Heart right ventricle (tissue), 16 donors: ENCODE data around the gene ELK3. TPM values are rescaled to one million over a fixed set of nuclear protein-coding genes. Genes with fewer than 3 reads are reported as not detected.

Source experiments
- ATAC-seq, 8 donors: fragments of 200-7000 bp; cut with Tn5 transposase; one replicate each; pipeline ENCODE4 v1.9.1; 2020; ENCODE audit warnings: mild to moderate bottlenecking in 8 of 8, moderate library complexity in 8 of 8, moderate number of reproducible peaks in 1 of 8
- DNase-seq, 2 donors: peaks; one replicate each; pipeline ENCODE4 v3.0.0-alpha.2; 2020
- H3K27ac ChIP-seq, 10 donors: fragments of 200-600 bp; sonication (generic) in 2 of 10; one replicate each; pipeline versions ENCODE4 v1.5.0 to v1.8.0; 2020 to 2022; ENCODE audit warnings: mild to moderate bottlenecking in 3 of 10
- H3K27me3 ChIP-seq, 7 donors: fragments of 200-600 bp; one replicate each; pipeline ENCODE4 v1.8.0; 2021 to 2022; ENCODE audit warnings: mild to moderate bottlenecking in 2 of 7
- H3K36me3 ChIP-seq, 9 donors: fragments of 200-600 bp; sonication (generic) in 1 of 9; one replicate each; pipeline versions ENCODE4 v1.5.0 to v1.8.0; 2020 to 2022; ENCODE audit warnings: mild to moderate bottlenecking in 2 of 9
- H3K4me1 ChIP-seq, 9 donors: fragments of 200-600 bp; sonication (generic) in 1 of 9; one replicate each; pipeline versions ENCODE4 v1.5.0 to v1.8.0; 2020 to 2022; ENCODE audit warnings: mild to moderate bottlenecking in 4 of 9
- H3K4me3 ChIP-seq, 10 donors: fragments of 200-600 bp; sonication (generic) in 2 of 10; one replicate each; pipeline versions ENCODE4 v1.5.0 to v1.8.0; 2020 to 2022; ENCODE audit warnings: mild to moderate bottlenecking in 7 of 10, moderate library complexity in 2 of 10
- H3K9me3 ChIP-seq, 11 donors: fragments of 200-600 bp in 10 of 11; sonication (generic) in 2 of 11; one replicate each; pipeline versions ENCODE4 v1.5.0 to v1.8.0; 2013 to 2022; ENCODE audit warnings: mild to moderate bottlenecking in 2 of 11, control low read depth in 1 of 11, moderate library complexity in 1 of 11
- WGBS, 2 donors: extraction: QIAGEN DNeasy Blood & Tissue Kit; methylation state at CpG; one replicate each; pipeline ENCODE4 v1.1.7; 2013; ENCODE audit warnings: inconsistent platforms in 1 of 2; 5-methylcytosine and 5-hydroxymethylcytosine counted together
- intact Hi-C, 10 donors: fragments of 100-400 bp; cut with DNase I; formaldehyde crosslinking; loops; one replicate each; pipeline versions ENCODE4 v1.11.1 to v1.14.2; 2022
- long read RNA-seq, 3 donors: library from polyadenylated mRNA; unstranded; transcript quantifications; one replicate each; pipeline ENCODE4 v2.0.0, GENCODE V29; 2020 to 2021
- polyA plus RNA-seq, 2 donors: library from polyadenylated mRNA; stranded (reverse); fragments of 200-250 nt; gene quantifications; one replicate each; pipeline ENCODE4 v1.2.3, GENCODE V29; 2013
- total RNA-seq, 10 donors: library from RNA; stranded (reverse); fragmentation: NEBNext Ultra II Directional in 3 of 10; extraction: Animal tissue kit (Norgen Biotek cat#: 25700) in 3 of 10; gene quantifications; one replicate each; pipeline versions ENCODE4 v1.2.1 to v1.2.4, GENCODE V29; 2021 to 2023
- TF ChIP-seq, protein P1 (sequence below), 9 donors: fragments of 200-600 bp; sonication (generic) in 2 of 9; IDR thresholded peaks; one replicate each; pipeline versions ENCODE4 v1.5.0 to v1.8.0; 2021 to 2022; ENCODE audit warnings: antibody characterized with exemption in 9 of 9, mild to moderate bottlenecking in 5 of 9, moderate library complexity in 1 of 9
- donor health status: Arrhythmogenic right ventricular cardiomyopathy.
- donor health status: ischemic (EF 13 %, LVEDD 7.1; RV severe dilation, severe dysfunction).
- donor health status: healthy with polysubstance abuse.
- donor health status: DM: no; HTN: yes; CAD: no.
- donor health status: DM: no; HTN: no; CAD: no.
- donor health status: ischemic (EF 25% LVEDD 6.9; RV normal size, moderate dysfunction).
- donor health status: ischemic (EF 25% LVEDD 5.7; RV mildly dilated, moderate dysfunction).
- donor health status: healthy.
- donor health status: DM: yes; HTN: yes; CAD: no.
- donor health status: Ischemic cardiomyopathy.
- donor health status: ischemic (EF 35%, LVEDD 5.7; RV mildly dilated, moderate dysfunction).
- donor health status: nonischemic (EF 11% LVEDD 7.7; RV severe dilation, severe dysfunction).
- donor health status: DM: yes; HTN: yes; CAD: no.
- donor health status: PGD.
- donor health status: ischemic (EF 29% LVEDD 5.4; RV normal size, mild dysfunction).
- donor health status: nonischemic (EF 23%, LVEDD 6.1; RV moderate dilation, normal function).

ELK3 gene
- total RNA-seq (10 to 100 TPM; 11.7 to 33.0 (median 22.3) TPM), polyA plus RNA-seq (10 to 100 TPM in 1 of 2 donors, 1 to 10 TPM in 1; 6.6 to 14.8 TPM)
- long read RNA-seq, donor 1, full-length matches to known transcripts = 4 of 10 reads
- long read RNA-seq, donor 1, partial matches to known transcripts = 6 of 10 reads
- long read RNA-seq, donor 1, other reads (novel, unspliced or antisense) = 0 of 10 reads
- long read RNA-seq, donor 2, full-length matches to known transcripts = 3 of 10 reads
- long read RNA-seq, donor 2, partial matches to known transcripts = 7 of 10 reads
- long read RNA-seq, donor 2, other reads (novel, unspliced or antisense) = 0 of 10 reads
- long read RNA-seq, donor 3, full-length matches to known transcripts = 7 of 25 reads
- long read RNA-seq, donor 3, partial matches to known transcripts = 14 of 25 reads
- long read RNA-seq, donor 3, other reads (novel, unspliced or antisense) = 4 of 25 reads

DNA sequence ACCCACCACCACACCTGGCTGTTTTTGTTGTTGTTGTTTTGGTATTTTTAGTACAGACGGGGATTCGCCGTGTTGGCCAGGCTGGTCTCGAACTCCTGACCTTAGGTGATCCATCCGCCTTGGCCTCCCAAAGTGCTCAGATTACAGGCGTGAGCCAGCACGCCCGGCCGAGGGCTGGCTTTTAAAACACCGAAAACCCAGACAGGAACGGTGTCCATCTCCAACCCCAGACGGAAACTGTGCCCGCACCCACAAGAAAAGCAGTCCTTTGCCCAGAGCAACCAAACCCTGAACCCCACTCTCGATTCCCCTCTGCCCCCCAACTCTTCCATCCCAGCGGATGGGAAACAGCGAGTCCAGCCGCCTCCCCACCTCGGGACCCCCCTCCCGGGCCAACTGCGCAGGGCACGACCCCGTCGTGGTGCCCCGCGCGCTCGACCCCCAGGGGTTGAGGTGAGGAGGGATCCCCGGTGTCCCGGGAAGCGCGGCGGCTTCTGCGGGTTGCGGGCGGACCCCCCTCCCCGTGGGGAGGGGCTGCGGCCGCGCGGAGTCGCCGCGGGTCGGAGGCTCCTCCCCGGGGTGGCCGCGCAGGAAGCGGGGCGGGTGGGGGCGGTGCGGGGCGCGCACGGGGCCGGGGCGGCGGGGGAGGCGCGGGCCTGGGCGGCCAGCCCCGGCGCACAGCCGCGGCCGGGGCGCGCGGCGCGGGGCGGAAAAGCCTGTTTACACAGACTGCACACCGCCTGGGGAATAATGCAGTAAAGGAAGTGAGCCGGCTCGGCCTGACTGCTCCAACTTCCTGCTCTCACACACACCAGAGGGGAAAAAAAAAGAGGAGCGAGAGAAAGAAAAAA lies at the start of gene ELK3:
ELK3 (plus strand) TSS at position 651 of the 851 bp plus-strand sequence.
- peaks cover 0 to 4% (median 0%) of the 10 kb centered on the region in 11 donors for H3K9me3 ChIP-seq
- H3K4me3 ChIP-seq = peak within 1 kb of the TSS; percentile 60 to 93 (median 83)
- intact Hi-C loops = no loop called here
- no peaks in the 10 kb centered on the region for H3K27me3 ChIP-seq
- TF ChIP-seq, protein P1, sequence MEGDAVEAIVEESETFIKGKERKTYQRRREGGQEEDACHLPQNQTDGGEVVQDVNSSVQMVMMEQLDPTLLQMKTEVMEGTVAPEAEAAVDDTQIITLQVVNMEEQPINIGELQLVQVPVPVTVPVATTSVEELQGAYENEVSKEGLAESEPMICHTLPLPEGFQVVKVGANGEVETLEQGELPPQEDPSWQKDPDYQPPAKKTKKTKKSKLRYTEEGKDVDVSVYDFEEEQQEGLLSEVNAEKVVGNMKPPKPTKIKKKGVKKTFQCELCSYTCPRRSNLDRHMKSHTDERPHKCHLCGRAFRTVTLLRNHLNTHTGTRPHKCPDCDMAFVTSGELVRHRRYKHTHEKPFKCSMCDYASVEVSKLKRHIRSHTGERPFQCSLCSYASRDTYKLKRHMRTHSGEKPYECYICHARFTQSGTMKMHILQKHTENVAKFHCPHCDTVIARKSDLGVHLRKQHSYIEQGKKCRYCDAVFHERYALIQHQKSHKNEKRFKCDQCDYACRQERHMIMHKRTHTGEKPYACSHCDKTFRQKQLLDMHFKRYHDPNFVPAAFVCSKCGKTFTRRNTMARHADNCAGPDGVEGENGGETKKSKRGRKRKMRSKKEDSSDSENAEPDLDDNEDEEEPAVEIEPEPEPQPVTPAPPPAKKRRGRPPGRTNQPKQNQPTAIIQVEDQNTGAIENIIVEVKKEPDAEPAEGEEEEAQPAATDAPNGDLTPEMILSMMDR (IDR thresholded peaks at IDR 0.05) = no peak
- 3 to 4% methylated on average over 52 to 75 of the region's 75 CpGs for WGBS, 2 donors
- ATAC-seq = peak; percentile 69 to 87 (median 80)
- peak; percentile 78 to 84 for DNase-seq
- H3K4me1 ChIP-seq = peaks cover 3 to 45% (median 19%) of the 10 kb centered on the region in 9 donors
- H3K27ac ChIP-seq = peak within 1 kb of the TSS; percentile 80 to 96 (median 94)
- H3K36me3 ChIP-seq = no peaks in the 10 kb centered on the region

DNA sequence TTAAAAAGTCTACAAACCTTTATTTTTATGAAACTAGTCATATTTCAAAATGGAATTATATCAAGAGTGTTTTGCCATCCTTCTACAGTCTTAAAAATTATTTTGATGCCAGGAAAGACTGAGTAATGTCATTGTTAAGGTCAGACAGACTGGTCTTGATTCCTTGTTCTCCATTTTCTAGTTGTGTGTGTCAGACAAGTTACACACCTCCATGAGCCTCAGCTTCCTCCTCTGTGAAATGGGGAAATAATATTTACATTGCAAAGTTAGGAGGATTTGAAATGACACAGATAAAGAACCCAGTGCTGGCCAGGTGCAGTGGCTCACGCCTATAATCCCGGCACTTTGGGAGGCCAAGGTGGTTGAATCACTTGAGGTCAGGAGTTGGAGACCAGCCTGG lies 47.4 kb upstream of the ELK3 start:
- no peaks in the 10 kb centered on the region for H3K27me3 ChIP-seq
- DNase-seq = no peak
- no peak overlapping the region for H3K4me3 ChIP-seq
- intact Hi-C loops = no loop called here
- H3K27ac ChIP-seq = no peak overlapping the region
- no peaks in the 10 kb centered on the region for H3K36me3 ChIP-seq
- TF ChIP-seq, protein P1 (IDR thresholded peaks at IDR 0.05) = no peak
- peaks cover 0 to 26% (median 6%) of the 10 kb centered on the region in 9 donors for H3K4me1 ChIP-seq
- H3K9me3 ChIP-seq = no peaks in the 10 kb centered on the region
- ATAC-seq = no peak
- 96 to 98% methylated on average over 2 of the region's 2 CpGs for WGBS, 2 donors

DNA sequence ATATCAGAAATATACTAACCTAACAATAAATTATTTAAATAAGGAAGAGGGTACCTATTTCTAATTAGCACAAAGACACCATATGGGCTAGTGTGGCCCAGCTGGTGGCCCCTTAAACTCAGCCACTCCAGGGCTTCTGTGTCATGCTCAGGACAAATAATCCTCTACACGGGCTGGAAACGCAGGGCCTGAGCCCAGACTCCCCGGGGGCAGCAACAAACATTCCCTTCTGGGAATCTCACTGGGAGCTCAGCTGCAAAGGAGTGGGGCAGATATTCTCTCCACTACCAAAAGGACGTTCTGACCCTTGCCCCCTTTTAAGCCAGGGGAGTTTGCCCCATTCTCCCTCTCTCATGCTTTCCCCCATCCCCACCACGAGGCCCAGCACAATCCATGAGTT lies 43.7 kb upstream of the ELK3 start:
- no peak for ATAC-seq
- no peaks in the 10 kb centered on the region for H3K27me3 ChIP-seq
- intact Hi-C loops = no loop called here
- no peaks in the 10 kb centered on the region for H3K4me1 ChIP-seq
- H3K4me3 ChIP-seq = no peak overlapping the region
- DNase-seq = no peak
- TF ChIP-seq, protein P1 (IDR thresholded peaks at IDR 0.05) = no peak
- no peaks in the 10 kb centered on the region for H3K36me3 ChIP-seq
- H3K9me3 ChIP-seq = no peaks in the 10 kb centered on the region
- H3K27ac ChIP-seq = no peak overlapping the region
- WGBS, 2 donors = 65 to 68% methylated on average over 5 of the region's 5 CpGs

DNA sequence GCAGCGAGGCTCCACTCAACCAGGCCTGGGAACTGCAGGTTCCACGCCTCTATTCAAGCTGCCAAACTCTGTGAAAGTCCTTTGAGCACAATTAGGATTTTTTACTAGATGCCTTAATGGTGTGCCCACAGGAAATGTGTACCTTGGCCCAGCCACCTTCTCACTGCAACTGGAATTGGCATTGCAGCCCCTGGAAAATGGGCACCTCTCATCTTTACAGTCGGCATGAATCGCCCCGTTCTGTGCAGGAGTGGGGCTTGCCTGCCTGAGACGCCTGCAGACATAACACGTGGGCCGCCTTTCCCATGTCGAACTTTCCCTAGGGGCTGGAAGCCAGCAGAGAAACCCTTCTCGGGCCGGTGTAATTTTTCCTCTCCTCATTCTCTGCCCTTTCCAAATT lies 42.0 kb upstream of the ELK3 start:
- Histone ChIP-seq H3K4me1 (no peaks in the 10 kb centered on the region), H3K27ac (no peak overlapping the region), H3K36me3 (no peaks in the 10 kb centered on the region), H3K27me3 (no peaks in the 10 kb centered on the region), H3K9me3 (no peaks in the 10 kb centered on the region), H3K4me3 (no peak overlapping the region)
- no peak for ATAC-seq
- TF ChIP-seq, protein P1 (IDR thresholded peaks at IDR 0.05) = no peak
- no peak for DNase-seq
- intact Hi-C loops = no loop called here
- WGBS, 2 donors = 83 to 84% methylated on average over 11 of the region's 11 CpGs
